MM.1S (cell line): ENCODE measurements around the gene PDE4B.
A peak's percentile ranks its signal among the peaks of the same experiment; 100 is the strongest.

ENCODE experiments used
- DNase-seq: peaks from one replicate; pipeline ENCODE4 v3.0.0-alpha.2; 2015
- H2AFZ ChIP-seq: fragments of 300-600 bp; sonication (generic); 2 replicates; pipeline ENCODE4 v1.6.0; 2016; ENCODE audit warnings: antibody characterized with exemption, low read length
- H3F3A ChIP-seq: fragments of 300-600 bp; sonication (generic); 2 replicates; pipeline ENCODE4 v1.6.1; 2016; ENCODE audit warnings: mild to moderate bottlenecking, antibody characterized with exemption, low read length, moderate library complexity, mixed read lengths; ENCODE audit not compliant: insufficient read depth
- H3K27ac ChIP-seq: fragments of 300-600 bp; sonication (generic); 2 replicates; pipeline ENCODE4 v1.5.1; 2016; ENCODE audit warnings: mild to moderate bottlenecking, low read length
- H3K27me3 ChIP-seq: fragments of 300-600 bp; sonication (generic); replicated peaks from 2 replicates; pipeline ENCODE4 v1.6.0; 2016; ENCODE audit warnings: low read length; ENCODE audit not compliant: insufficient read depth
- H3K36me3 ChIP-seq: fragments of 300-600 bp; sonication (generic); replicated peaks from 2 replicates; pipeline ENCODE4 v1.6.1; 2016; ENCODE audit warnings: mild to moderate bottlenecking, low read length, mixed read lengths; ENCODE audit not compliant: insufficient read depth
- H3K4me1 ChIP-seq: fragments of 300-600 bp; sonication (generic); 2 replicates; pipeline ENCODE4 v1.6.1; 2016; ENCODE audit warnings: low read length, mixed read lengths
- H3K4me2 ChIP-seq: fragments of 300-600 bp; sonication (generic); 2 replicates; pipeline ENCODE4 v1.6.0; 2016; ENCODE audit warnings: low read depth, low read length
- H3K4me3 ChIP-seq: fragments of 300-600 bp; sonication (generic); 2 replicates; pipeline ENCODE4 v1.5.1; 2016; ENCODE audit warnings: low read length, mixed read lengths
- H3K79me2 ChIP-seq: fragments of 300-600 bp; sonication (generic); 2 replicates; pipeline ENCODE4 v1.6.1; 2016; ENCODE audit warnings: mixed run types, low read length, mixed read lengths
- H3K9ac ChIP-seq: fragments of 300-600 bp; sonication (generic); 2 replicates; pipeline ENCODE4 v1.6.1; 2016; ENCODE audit warnings: low read length, mixed read lengths
- H3K9me2 ChIP-seq: fragments of 300-600 bp; sonication (generic); replicated peaks from 2 replicates; pipeline ENCODE4 v1.6.1; 2016; ENCODE audit warnings: mild to moderate bottlenecking, low read length, mixed read lengths; ENCODE audit not compliant: insufficient read depth
- H3K9me3 ChIP-seq: fragments of 300-600 bp; sonication (generic); replicated peaks from 2 replicates; pipeline ENCODE4 v1.6.1; 2016; ENCODE audit warnings: mild to moderate bottlenecking, low read length, mixed read lengths; ENCODE audit not compliant: insufficient read depth
- H4K20me1 ChIP-seq: fragments of 300-600 bp; sonication (generic); 2 replicates; pipeline ENCODE4 v1.6.1; 2016; ENCODE audit warnings: mild to moderate bottlenecking, low read length, moderate library complexity, mixed read lengths; ENCODE audit not compliant: insufficient read depth
- CTCF ChIP-seq: fragments of 300-600 bp; sonication (generic); IDR thresholded peaks from 2 replicates; pipeline ENCODE4 v1.5.1; 2016; ENCODE audit warnings: antibody characterized with exemption, low read length, mixed read lengths
- EZH2 ChIP-seq: fragments of 300-600 bp; sonication (generic); optimal IDR thresholded peaks from 2 replicates; pipeline ENCODE3; 2017; ENCODE audit warnings: low read depth, mild to moderate bottlenecking, antibody characterized with exemption, low read length, mixed read lengths
- EZH2phosphoT487 ChIP-seq: fragments of 300-600 bp; sonication (generic); IDR thresholded peaks from 2 replicates; pipeline ENCODE4 v1.6.1; 2018; ENCODE audit warnings: antibody characterized with exemption, low read length

Gene PDE4B

GRCh38 chr1:66370462-66370971 lies 577.8 kb downstream of the PDE4B start:
- peaks cover 9% of the 10 kb centered on the region; the same call in 1 of the 2 replicates for H3K36me3 ChIP-seq
- H3K79me2 ChIP-seq, result 0 out of 2 replicates have a peak, but pooled peaks cover 6% of the 10 kb centered on the region

GRCh38 chr1:66371233-66372005 lies 578.7 kb downstream of the PDE4B start:
- no peak for TF ChIP-seq EZH2phosphoT487
- Histone ChIP-seq H3K9ac (no peak overlapping the region), H4K20me1 (no peaks in the 10 kb centered on the region), H3K79me2 (0 out of 2 replicates have a peak, but pooled peaks cover 6% of the 10 kb centered on the region), H3K9me2 (no peaks in the 10 kb centered on the region), H2AFZ (no peak overlapping the region), H3K27ac (no peak overlapping the region), H3K4me1 (peaks cover 58% of the 10 kb centered on the region), H3K4me3 (no peak overlapping the region), H3K36me3 (peaks cover 9% of the 10 kb centered on the region; the same call in 1 of the 2 replicates), H3K9me3 (no peaks in the 10 kb centered on the region), H3F3A (peaks cover 16% of the 10 kb centered on the region), H3K4me2 (0 out of 2 replicates have a peak overlapping the region, but pooled peaks have one; percentile 9), H3K27me3 (no peaks in the 10 kb centered on the region)
- peak; percentile 59 for DNase-seq

More at GRCh38 chr1:66370462-66370971, 577.8 kb downstream of the PDE4B start:
- no peak for DNase-seq
- no peak for TF ChIP-seq EZH2
- TF ChIP-seq EZH2phosphoT487, result no peak
- no peak for TF ChIP-seq CTCF
- H3K27ac ChIP-seq, result peak overlapping the region; percentile 16; the same call in 1 of the 2 replicates
- H3K9me2 ChIP-seq, result no peaks in the 10 kb centered on the region
- H3K4me1 ChIP-seq, result peaks cover 50% of the 10 kb centered on the region
- no peak overlapping the region for H3K4me2 ChIP-seq
- no peak overlapping the region for H3K4me3 ChIP-seq
- no peak overlapping the region for H2AFZ ChIP-seq
- no peaks in the 10 kb centered on the region for H4K20me1 ChIP-seq
- H3K9me3 ChIP-seq, result no peaks in the 10 kb centered on the region
- peaks cover 16% of the 10 kb centered on the region for H3F3A ChIP-seq
- H3K27me3 ChIP-seq, result no peaks in the 10 kb centered on the region
- H3K9ac ChIP-seq, result no peak overlapping the region

GRCh38 chr1:66372522-66373101 lies 579.9 kb downstream of the PDE4B start:
- no peak overlapping the region for H2AFZ ChIP-seq
- H3F3A ChIP-seq, result peaks cover 16% of the 10 kb centered on the region
- peaks cover 4% of the 10 kb centered on the region; the same call in 1 of the 2 replicates for H3K36me3 ChIP-seq

More at GRCh38 chr1:66372522-66373101, 579.9 kb downstream of the PDE4B start:
- Histone ChIP-seq H3K79me2 (0 out of 2 replicates have a peak, but pooled peaks cover 6% of the 10 kb centered on the region), H3K27ac (peak overlapping the region; percentile 0; the same call in 1 of the 2 replicates), H3K27me3 (no peaks in the 10 kb centered on the region), H4K20me1 (no peaks in the 10 kb centered on the region), H3K4me2 (no peak overlapping the region), H3K9ac (no peak overlapping the region), H3K9me2 (no peaks in the 10 kb centered on the region), H3K9me3 (no peaks in the 10 kb centered on the region), H3K4me1 (peaks cover 59% of the 10 kb centered on the region), H3K4me3 (no peak overlapping the region)
- no peak for DNase-seq
- no peak for TF ChIP-seq EZH2
- TF ChIP-seq EZH2phosphoT487, result no peak
- TF ChIP-seq CTCF, result no peak
